Measurements from ENCODE around the gene FTL. TPM values are rescaled to one million over a fixed set of nuclear protein-coding genes. Genes with fewer than 3 reads are reported as not detected.
"Not testable (repeated sequence)": the region's sequence is repeated elsewhere in the genome, so short reads cannot be mapped to it uniquely, and the experiment has no call there.

Gene FTL
- total RNA-seq, 2 donors from 2014 or later: 1,784 to 3,181 TPM

DNA sequence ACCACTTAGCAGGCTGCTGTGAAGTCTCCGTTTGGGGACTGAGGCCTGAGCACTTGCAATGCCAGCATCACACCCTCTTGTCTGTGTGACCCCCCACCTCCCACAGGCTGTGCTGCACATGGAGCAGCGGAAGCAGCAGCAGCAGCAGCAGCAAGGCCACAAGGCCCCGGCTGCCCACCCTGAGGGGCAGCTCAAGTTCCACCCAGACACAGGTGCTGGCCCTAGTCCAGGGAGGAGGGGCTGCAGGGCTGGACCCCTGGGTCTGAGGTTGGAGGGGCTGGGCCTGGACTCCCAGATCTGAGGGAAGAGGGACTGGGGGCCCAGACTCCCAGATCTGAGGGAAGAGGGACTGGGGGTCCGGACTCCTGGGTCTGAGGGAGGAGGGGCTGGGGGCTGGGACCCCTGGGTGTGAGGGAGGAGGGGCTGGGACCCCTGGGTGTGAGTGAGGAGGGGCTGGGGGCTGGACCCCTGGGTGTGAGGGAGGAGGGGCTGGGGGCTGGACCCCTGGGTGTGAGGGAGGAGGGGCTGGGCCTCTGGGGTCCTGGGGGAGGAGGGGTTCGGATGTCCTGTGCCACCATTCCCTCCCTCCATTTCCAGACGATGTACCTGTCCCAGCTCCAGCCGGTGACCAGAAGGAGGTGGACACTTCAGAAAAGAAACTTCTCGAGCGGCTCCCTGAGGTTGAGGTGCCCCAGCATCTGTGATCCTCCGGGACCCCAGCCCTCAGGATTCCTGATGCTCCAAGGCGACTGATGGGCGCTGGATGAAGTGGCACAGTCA is 43.2 kb upstream of the FTL start:
- H3K4me1 Mint-ChIP-seq: no peaks in the 10 kb centered on the region
- H3K27me3 ChIP-seq (ENCODE audit: control insufficient read depth, insufficient read depth, low read length, poor library complexity, severe bottlenecking): no peaks in the 10 kb centered on the region
- DNase-seq: no peak
- H3K27me3 Mint-ChIP-seq (ENCODE audit: insufficient read depth): peaks cover 3% of the 10 kb centered on the region
- no peak overlapping the region for H3K4me3 Mint-ChIP-seq
- no peak overlapping the region for H3K27ac Mint-ChIP-seq
- H3K9ac ChIP-seq (ENCODE audit: extremely low read depth, low read length, poor library complexity, severe bottlenecking): no peak overlapping the region
- H3K9me3 Mint-ChIP-seq: no peaks in the 10 kb centered on the region
- TF ChIP-seq, protein P1, sequence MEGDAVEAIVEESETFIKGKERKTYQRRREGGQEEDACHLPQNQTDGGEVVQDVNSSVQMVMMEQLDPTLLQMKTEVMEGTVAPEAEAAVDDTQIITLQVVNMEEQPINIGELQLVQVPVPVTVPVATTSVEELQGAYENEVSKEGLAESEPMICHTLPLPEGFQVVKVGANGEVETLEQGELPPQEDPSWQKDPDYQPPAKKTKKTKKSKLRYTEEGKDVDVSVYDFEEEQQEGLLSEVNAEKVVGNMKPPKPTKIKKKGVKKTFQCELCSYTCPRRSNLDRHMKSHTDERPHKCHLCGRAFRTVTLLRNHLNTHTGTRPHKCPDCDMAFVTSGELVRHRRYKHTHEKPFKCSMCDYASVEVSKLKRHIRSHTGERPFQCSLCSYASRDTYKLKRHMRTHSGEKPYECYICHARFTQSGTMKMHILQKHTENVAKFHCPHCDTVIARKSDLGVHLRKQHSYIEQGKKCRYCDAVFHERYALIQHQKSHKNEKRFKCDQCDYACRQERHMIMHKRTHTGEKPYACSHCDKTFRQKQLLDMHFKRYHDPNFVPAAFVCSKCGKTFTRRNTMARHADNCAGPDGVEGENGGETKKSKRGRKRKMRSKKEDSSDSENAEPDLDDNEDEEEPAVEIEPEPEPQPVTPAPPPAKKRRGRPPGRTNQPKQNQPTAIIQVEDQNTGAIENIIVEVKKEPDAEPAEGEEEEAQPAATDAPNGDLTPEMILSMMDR (conservative IDR thresholded peaks at IDR 0.05): no peak
- WGBS, 2 experiments (ENCODE audit: insufficient coverage in 1 of 2, insufficient read length in 1 of 2): 93 to 96% methylated on average over 7 to 11 of the region's 12 CpGs
- no peaks in the 10 kb centered on the region for H3K4me1 ChIP-seq (ENCODE audit: control insufficient read depth, insufficient read depth, low read length)
- no peak overlapping the region for H3K4me3 ChIP-seq (ENCODE audit: low read length)
- H3K36me3 Mint-ChIP-seq (ENCODE audit: low read depth): peaks cover 38% of the 10 kb centered on the region
- H3K9me3 ChIP-seq (ENCODE audit: control insufficient read depth, low read length): no peaks in the 10 kb centered on the region
- no peak overlapping the region for H3K27ac ChIP-seq (ENCODE audit: low read depth, low read length)
- peaks cover 16% of the 10 kb centered on the region for H3K36me3 ChIP-seq (ENCODE audit: control insufficient read depth, insufficient read depth, low read length)

DNA sequence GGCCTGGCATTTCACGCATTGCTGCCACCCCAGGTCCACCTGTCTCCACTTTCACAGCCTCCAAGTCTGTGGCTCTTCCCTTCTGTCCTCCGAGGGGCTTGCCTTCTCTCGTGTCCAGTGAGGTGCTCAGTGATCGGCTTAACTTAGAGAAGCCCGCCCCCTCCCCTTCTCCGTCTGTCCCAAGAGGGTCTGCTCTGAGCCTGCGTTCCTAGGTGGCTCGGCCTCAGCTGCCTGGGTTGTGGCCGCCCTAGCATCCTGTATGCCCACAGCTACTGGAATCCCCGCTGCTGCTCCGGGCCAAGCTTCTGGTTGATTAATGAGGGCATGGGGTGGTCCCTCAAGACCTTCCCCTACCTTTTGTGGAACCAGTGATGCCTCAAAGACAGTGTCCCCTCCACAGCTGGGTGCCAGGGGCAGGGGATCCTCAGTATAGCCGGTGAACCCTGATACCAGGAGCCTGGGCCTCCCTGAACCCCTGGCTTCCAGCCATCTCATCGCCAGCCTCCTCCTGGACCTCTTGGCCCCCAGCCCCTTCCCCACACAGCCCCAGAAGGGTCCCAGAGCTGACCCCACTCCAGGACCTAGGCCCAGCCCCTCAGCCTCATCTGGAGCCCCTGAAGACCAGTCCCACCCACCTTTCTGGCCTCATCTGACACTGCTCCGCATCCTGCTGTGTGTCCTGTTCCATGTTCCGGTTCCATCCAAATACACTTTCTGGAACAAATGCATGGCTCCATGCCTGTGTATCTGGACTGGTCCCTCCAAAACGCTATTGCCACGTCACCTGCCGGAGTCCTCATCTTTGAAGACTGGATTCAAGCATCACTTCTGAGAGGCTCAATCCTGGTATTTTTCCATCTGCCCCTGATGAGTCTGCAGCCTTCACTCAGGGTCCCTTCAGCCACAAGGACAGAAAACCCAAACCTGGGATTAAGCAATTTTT is 42.3 kb upstream of the FTL start:
- H3K9me3 Mint-ChIP-seq: no peaks in the 10 kb centered on the region
- H3K27ac Mint-ChIP-seq: peak overlapping the region; percentile 64
- no peak overlapping the region for H3K4me3 Mint-ChIP-seq
- no peaks in the 10 kb centered on the region for H3K9me3 ChIP-seq (ENCODE audit: control insufficient read depth, low read length)
- no peaks in the 10 kb centered on the region for H3K4me1 Mint-ChIP-seq
- peaks cover 4% of the 10 kb centered on the region for H3K27me3 Mint-ChIP-seq (ENCODE audit: insufficient read depth)
- WGBS, 2 experiments (ENCODE audit: insufficient coverage in 1 of 2, insufficient read length in 1 of 2): 90 to 93% methylated on average over 10 to 18 of the region's 18 CpGs
- H3K27me3 ChIP-seq (ENCODE audit: control insufficient read depth, insufficient read depth, low read length, poor library complexity, severe bottlenecking): no peaks in the 10 kb centered on the region
- TF ChIP-seq, protein P1 (conservative IDR thresholded peaks at IDR 0.05): no peak
- no peak for DNase-seq
- H3K4me3 ChIP-seq (ENCODE audit: low read length): no peak overlapping the region
- peaks cover 36% of the 10 kb centered on the region for H3K36me3 Mint-ChIP-seq (ENCODE audit: low read depth)
- peaks cover 16% of the 10 kb centered on the region for H3K36me3 ChIP-seq (ENCODE audit: control insufficient read depth, insufficient read depth, low read length)
- no peak overlapping the region for H3K27ac ChIP-seq (ENCODE audit: low read depth, low read length)
- no peaks in the 10 kb centered on the region for H3K4me1 ChIP-seq (ENCODE audit: control insufficient read depth, insufficient read depth, low read length)
- no peak overlapping the region for H3K9ac ChIP-seq (ENCODE audit: extremely low read depth, low read length, poor library complexity, severe bottlenecking)

DNA sequence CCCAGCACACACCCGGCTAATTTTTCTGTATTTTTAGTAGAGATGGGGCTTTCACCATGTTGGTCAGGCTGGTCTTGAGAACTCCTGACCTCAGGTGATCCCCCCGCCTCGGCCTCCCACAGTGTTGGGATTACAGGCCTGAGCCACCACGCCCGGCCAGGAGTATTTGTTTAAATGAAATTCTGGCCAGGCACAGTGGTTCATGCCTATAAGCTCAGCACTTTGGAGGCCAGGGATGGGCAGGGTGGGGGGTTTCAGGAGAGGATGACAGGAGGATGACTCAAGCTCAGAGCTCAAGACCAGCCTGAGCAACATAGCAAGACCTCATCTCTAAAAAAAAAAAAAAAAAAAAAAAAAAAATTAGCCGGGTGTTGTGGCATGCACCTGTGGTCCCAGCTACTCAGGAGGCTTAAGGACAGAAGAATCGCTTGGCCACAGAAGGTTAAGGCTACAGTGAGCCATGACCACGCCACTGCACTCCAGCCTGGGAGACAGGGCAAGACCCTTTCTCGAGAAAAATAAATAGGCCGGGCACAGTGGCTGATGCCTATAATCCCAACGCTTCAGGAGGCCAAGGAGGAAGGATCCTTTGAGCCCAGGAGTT is 39.8 kb upstream of the FTL start:
- H3K27ac Mint-ChIP-seq: no peak overlapping the region
- TF ChIP-seq, protein P1 (conservative IDR thresholded peaks at IDR 0.05): no peak
- H3K9me3 ChIP-seq (ENCODE audit: control insufficient read depth, low read length): no peaks in the 10 kb centered on the region
- no peak for DNase-seq
- peaks cover 4% of the 10 kb centered on the region for H3K27me3 Mint-ChIP-seq (ENCODE audit: insufficient read depth)
- H3K9ac ChIP-seq (ENCODE audit: extremely low read depth, low read length, poor library complexity, severe bottlenecking): no peak overlapping the region
- H3K4me3 Mint-ChIP-seq: no peak overlapping the region
- no peak overlapping the region for H3K4me3 ChIP-seq (ENCODE audit: low read length)
- no peaks in the 10 kb centered on the region for H3K4me1 Mint-ChIP-seq
- WGBS, 2 experiments (ENCODE audit: insufficient coverage in 1 of 2, insufficient read length in 1 of 2): 89 to 96% methylated on average over 8 to 11 of the region's 11 CpGs
- H3K4me1 ChIP-seq (ENCODE audit: control insufficient read depth, insufficient read depth, low read length): no peaks in the 10 kb centered on the region
- H3K36me3 Mint-ChIP-seq (ENCODE audit: low read depth): peaks cover 24% of the 10 kb centered on the region
- no peak overlapping the region for H3K27ac ChIP-seq (ENCODE audit: low read depth, low read length)
- no peaks in the 10 kb centered on the region for H3K27me3 ChIP-seq (ENCODE audit: control insufficient read depth, insufficient read depth, low read length, poor library complexity, severe bottlenecking)
- H3K9me3 Mint-ChIP-seq: no peaks in the 10 kb centered on the region
- H3K36me3 ChIP-seq (ENCODE audit: control insufficient read depth, insufficient read depth, low read length): peaks cover 8% of the 10 kb centered on the region

DNA sequence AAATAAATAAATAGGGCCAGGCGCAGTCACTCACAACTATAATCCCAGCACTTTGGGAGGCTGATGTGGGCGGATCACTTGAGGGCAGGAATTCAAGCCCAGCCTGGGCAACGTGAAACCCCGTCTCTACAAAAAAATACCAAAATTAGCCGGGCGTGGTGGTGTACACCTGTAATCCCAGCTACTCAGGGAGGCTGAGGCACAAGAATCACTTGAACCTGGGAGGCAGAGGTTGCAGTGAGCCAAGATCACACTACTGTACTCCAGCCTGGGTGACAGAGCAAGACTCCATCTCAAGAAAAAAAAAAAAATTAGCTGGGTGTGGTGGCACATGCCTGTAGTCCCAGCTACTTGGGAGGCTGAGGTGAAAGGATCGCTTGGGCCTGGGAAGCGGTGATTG is 39.2 kb upstream of the FTL start:
- H3K27me3 ChIP-seq (ENCODE audit: control insufficient read depth, insufficient read depth, low read length, poor library complexity, severe bottlenecking); DNase-seq; H3K4me1 Mint-ChIP-seq; H3K4me3 ChIP-seq (ENCODE audit: low read length); H3K27ac Mint-ChIP-seq; H3K4me1 ChIP-seq (ENCODE audit: control insufficient read depth, insufficient read depth, low read length); H3K4me3 Mint-ChIP-seq; H3K27me3 Mint-ChIP-seq (ENCODE audit: insufficient read depth); H3K9me3 Mint-ChIP-seq; H3K27ac ChIP-seq (ENCODE audit: low read depth, low read length); H3K36me3 ChIP-seq (ENCODE audit: control insufficient read depth, insufficient read depth, low read length); H3K9me3 ChIP-seq (ENCODE audit: control insufficient read depth, low read length); H3K9ac ChIP-seq (ENCODE audit: extremely low read depth, low read length, poor library complexity, severe bottlenecking): not testable (repeated sequence)
- 89 to 97% methylated on average over 7 to 8 of the region's 8 CpGs for WGBS, 2 experiments (ENCODE audit: insufficient coverage in 1 of 2, insufficient read length in 1 of 2)
- peaks cover 20% of the 10 kb centered on the region for H3K36me3 Mint-ChIP-seq (ENCODE audit: low read depth)

Data from endodermal cell (in vitro differentiated cells).